Adrenal gland (tissue), 12 donors: ENCODE measurements around the gene LPAR3. TPM values are rescaled to one million over a fixed set of nuclear protein-coding genes. Genes with fewer than 3 reads are reported as not detected.

Experiments used
- DNase-seq, 7 donors: peaks; one replicate each; pipeline ENCODE4 v3.0.0-alpha.2; 2019 to 2020
- H3K27ac ChIP-seq, 5 donors: fragments of 200-600 bp; sonication (generic) in 4 of 5; 1 replicate in 3 of 5; 2 replicates in 2 of 5; pipeline versions ENCODE4 v1.5.1 to v1.8.0; 2016 to 2020; ENCODE audit warnings: mild to moderate bottlenecking in 1 of 5
- H3K27me3 ChIP-seq: fragments of 200-600 bp; 2 replicates; pipeline ENCODE4 v1.8.0; 2021
- H3K36me3 ChIP-seq, 2 donors: fragments of 200-600 bp; replicated peaks in 1 of 2; 1 replicate in 1 of 2; 2 replicates in 1 of 2; pipeline versions ENCODE4 v1.5.1 to v1.8.0; 2018 to 2022
- H3K4me1 ChIP-seq, 2 donors: fragments of 200-600 bp; replicated peaks in 1 of 2; 1 replicate in 1 of 2; 2 replicates in 1 of 2; pipeline versions ENCODE4 v1.5.1 to v1.8.0; 2018 to 2021
- H3K4me3 ChIP-seq, 4 donors: fragments of 200-600 bp; sonication (generic) in 3 of 4; one replicate each; pipeline ENCODE4 v1.5.1; 2016 to 2018
- H3K9me3 ChIP-seq, 3 donors: fragments of 200-600 bp; sonication (generic) in 1 of 3; replicated peaks in 1 of 3; 1 replicate in 2 of 3; 2 replicates in 1 of 3; pipeline versions ENCODE4 v1.5.1 to v1.8.0; 2016 to 2021
- POLR2A ChIP-seq, 2 donors: fragments of 450-650 bp; IDR thresholded peaks; one replicate each; pipeline ENCODE4 v1.6.1; 2017; ENCODE audit warnings: antibody characterized with exemption in 2 of 2, mild to moderate bottlenecking in 2 of 2, moderate library complexity in 1 of 2
- WGBS, 4 donors: extraction: QIAGEN DNeasy Blood & Tissue Kit in 2 of 4; methylation state at CpG; one replicate each; pipeline versions ENCODE4 v1.1.5 to v1.1.7; 2013 to 2017; 5-methylcytosine and 5-hydroxymethylcytosine counted together
- intact Hi-C, 2 donors: fragments of 100-400 bp; cut with DNase I; formaldehyde crosslinking; loops; one replicate each; pipeline versions ENCODE4 v1.14.1 to v1.15.0; 2022 to 2023
- polyA plus RNA-seq, 3 donors: library from polyadenylated mRNA; stranded (reverse); fragments of 200-250 nt in 2 of 3; fragments of 350-450 nt in 1 of 3; fragmentation: Illumina TruSeq in 1 of 3; extraction: RNeasy Lipid Tissue Mini Kit (QIAGEN cat#74804) in 1 of 3; gene quantifications; one replicate each; pipeline ENCODE4 v1.2.3, GENCODE V29; 2013 to 2014
- total RNA-seq, 9 donors: library from RNA; depleted of rRNA in 4 of 9; stranded (reverse); fragments of >200 nt in 4 of 9; fragments of 120-200 nt in 1 of 9; fragmentation: NEBNext Ultra II Directional in 1 of 9; extraction: Animal tissue kit (Norgen Biotek cat#: 25700) in 1 of 9; gene quantifications; one replicate each; pipeline versions ENCODE4 v1.1.0 to v1.2.4, GENCODE V29; 2013 to 2023
- TF ChIP-seq, protein P1 (sequence below), 6 experiments: fragments of 450-650 bp in 4 of 6; fragments of 200-600 bp in 2 of 6; sonication (generic) in 1 of 6; IDR thresholded peaks; 1 replicate in 5 of 6; 2 replicates in 1 of 6; pipeline versions ENCODE4 v1.5.1 to v1.8.0; 2016 to 2021; ENCODE audit warnings: antibody characterized with exemption in 6 of 6, mild to moderate bottlenecking in 2 of 6, moderate library complexity in 1 of 6
- donor health status: healthy with polysubstance abuse.
- donor health status: Bipolar disorder and iron deficiency.
- donor health status: DM: yes; HTN: yes; CAD: no.
- donor health status: DM: no; HTN: no; CAD: no.
- donor health status: DM: no; HTN: no; CAD: no.
- donor health status: DM: yes; HTN: yes; CAD: no.

Gene LPAR3
- total and polyA plus RNA-seq, 12 donors = 0.06 to 7.1 (median 1.8) TPM

DNA sequence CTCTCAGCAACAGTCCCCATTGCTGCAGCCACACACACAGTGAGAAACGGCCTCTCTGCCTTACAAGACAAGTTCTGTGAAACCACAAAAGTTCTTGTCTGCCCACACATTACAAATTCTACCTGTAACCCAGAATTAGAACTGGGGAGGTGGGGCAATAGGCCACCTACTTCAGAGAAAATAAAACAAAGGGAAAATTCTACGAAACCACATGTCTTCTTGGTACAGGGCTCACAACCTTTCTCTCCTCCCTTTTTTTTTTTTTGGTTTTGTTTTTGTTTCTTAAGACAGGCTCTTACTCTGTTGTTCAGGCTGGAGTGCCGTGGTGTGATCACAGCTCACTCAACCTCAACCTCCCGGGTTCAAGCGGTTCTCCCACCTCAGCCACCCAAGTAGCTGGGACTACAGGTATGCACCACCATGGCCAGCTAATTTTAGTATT lies 30.2 kb downstream of the LPAR3 start:
- TF ChIP-seq POLR2A (IDR thresholded peaks at IDR 0.05) = no peak
- TF ChIP-seq, protein P1, sequence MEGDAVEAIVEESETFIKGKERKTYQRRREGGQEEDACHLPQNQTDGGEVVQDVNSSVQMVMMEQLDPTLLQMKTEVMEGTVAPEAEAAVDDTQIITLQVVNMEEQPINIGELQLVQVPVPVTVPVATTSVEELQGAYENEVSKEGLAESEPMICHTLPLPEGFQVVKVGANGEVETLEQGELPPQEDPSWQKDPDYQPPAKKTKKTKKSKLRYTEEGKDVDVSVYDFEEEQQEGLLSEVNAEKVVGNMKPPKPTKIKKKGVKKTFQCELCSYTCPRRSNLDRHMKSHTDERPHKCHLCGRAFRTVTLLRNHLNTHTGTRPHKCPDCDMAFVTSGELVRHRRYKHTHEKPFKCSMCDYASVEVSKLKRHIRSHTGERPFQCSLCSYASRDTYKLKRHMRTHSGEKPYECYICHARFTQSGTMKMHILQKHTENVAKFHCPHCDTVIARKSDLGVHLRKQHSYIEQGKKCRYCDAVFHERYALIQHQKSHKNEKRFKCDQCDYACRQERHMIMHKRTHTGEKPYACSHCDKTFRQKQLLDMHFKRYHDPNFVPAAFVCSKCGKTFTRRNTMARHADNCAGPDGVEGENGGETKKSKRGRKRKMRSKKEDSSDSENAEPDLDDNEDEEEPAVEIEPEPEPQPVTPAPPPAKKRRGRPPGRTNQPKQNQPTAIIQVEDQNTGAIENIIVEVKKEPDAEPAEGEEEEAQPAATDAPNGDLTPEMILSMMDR (IDR thresholded peaks at IDR 0.05) = no peak
- 66 to 82% (median 76%) methylated on average over 5 of the region's 5 CpGs for WGBS, 4 donors
- H3K27ac ChIP-seq = no peak overlapping the region
- H3K27me3 ChIP-seq = no peaks in the 10 kb centered on the region
- H3K4me3 ChIP-seq = no peak overlapping the region
- H3K4me1 ChIP-seq = no peaks in the 10 kb centered on the region
- intact Hi-C loops = no loop called here
- no peaks in the 10 kb centered on the region for H3K36me3 ChIP-seq
- H3K9me3 ChIP-seq = no peaks in the 10 kb centered on the region
- no peak for DNase-seq

DNA sequence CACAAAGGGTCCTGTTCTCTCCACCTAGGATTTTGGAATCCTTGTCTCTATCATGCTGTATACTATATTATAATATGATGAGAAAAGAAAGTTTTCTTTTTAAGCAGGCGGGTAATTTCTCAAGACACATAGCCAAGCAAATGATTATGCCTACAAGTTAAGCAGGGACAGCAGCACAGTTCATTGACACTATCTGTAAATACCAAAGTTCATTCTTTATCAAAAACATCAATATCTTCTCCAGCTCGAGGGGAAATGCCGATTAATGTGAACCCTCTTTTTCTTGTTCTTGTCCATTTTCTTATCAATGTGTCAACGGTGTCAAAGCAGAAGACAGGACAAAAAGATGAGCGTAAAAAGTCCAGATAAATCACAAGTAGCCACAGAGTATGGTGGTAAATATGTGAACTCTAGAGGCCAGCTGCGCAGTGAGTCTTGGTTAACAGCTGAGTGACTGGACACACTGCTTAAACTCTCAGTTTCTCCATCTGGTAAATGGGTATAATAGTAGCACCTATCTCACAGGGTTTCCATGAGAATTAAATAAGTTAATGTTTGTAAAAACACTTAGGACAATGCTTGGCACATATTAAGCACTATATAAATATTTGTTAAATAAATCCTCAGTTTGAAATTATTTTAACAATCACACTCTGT lies 30.9 kb downstream of the LPAR3 start:
- Histone ChIP-seq H3K36me3 (no peaks in the 10 kb centered on the region), H3K27ac (no peak overlapping the region), H3K9me3 (no peaks in the 10 kb centered on the region), H3K4me1 (no peaks in the 10 kb centered on the region), H3K27me3 (no peaks in the 10 kb centered on the region), H3K4me3 (no peak overlapping the region)
- DNase-seq = no peak
- intact Hi-C loops = no loop called here
- TF ChIP-seq, protein P1 (IDR thresholded peaks at IDR 0.05) = no peak
- TF ChIP-seq POLR2A (IDR thresholded peaks at IDR 0.05) = no peak
- 55 to 81% (median 66%) methylated on average over 6 of the region's 6 CpGs for WGBS, 4 donors

GRCh38 chr1:84861516-84861915 lies 31.5 kb downstream of the LPAR3 start:
- no peaks in the 10 kb centered on the region for H3K9me3 ChIP-seq
- no peaks in the 10 kb centered on the region for H3K27me3 ChIP-seq
- DNase-seq = no peak
- no peaks in the 10 kb centered on the region for H3K4me1 ChIP-seq
- WGBS, 4 donors = 13 to 29% (median 19%) methylated on average over 1 of the region's 1 CpG
- no peak overlapping the region for H3K4me3 ChIP-seq
- TF ChIP-seq POLR2A (IDR thresholded peaks at IDR 0.05) = no peak
- TF ChIP-seq, protein P1 (IDR thresholded peaks at IDR 0.05) = no peak
- H3K36me3 ChIP-seq = no peaks in the 10 kb centered on the region
- H3K27ac ChIP-seq = no peak overlapping the region
- intact Hi-C loops = no loop called here

- no peaks in the 10 kb centered on the region for H3K27me3 ChIP-seq
- H3K4me3 ChIP-seq = no peak overlapping the region
- H3K36me3 ChIP-seq = no peaks in the 10 kb centered on the region
- intact Hi-C loops = no loop called here
- H3K4me1 ChIP-seq = no peaks in the 10 kb centered on the region
- no peak for TF ChIP-seq POLR2A (IDR thresholded peaks at IDR 0.05)
- TF ChIP-seq, protein P1 (IDR thresholded peaks at IDR 0.05) = no peak
- no peak for DNase-seq
- H3K9me3 ChIP-seq = no peaks in the 10 kb centered on the region
- no peak overlapping the region for H3K27ac ChIP-seq
- WGBS, 4 donors = 64 to 78% (median 73%) methylated on average over 4 of the region's 4 CpGs
Measured at GRCh38 chr1:84859866-84860265, 33.1 kb downstream of the LPAR3 start.
